Astrocyte of the spinal cord (primary cell): ENCODE data around the gene MYO1E.

Source experiments
- DNase-seq: peaks from one replicate; pipeline ENCODE4 v3.0.0; 2011; ENCODE audit warnings: low read depth, low spot score
- H3K4me3 ChIP-seq: 2 replicates; pipeline ENCODE4 v1.5.1; 2011; ENCODE audit warnings: low read depth, mild to moderate bottlenecking, low read length, moderate library complexity
- in situ Hi-C: cut with HindIII; loops from 2 replicates; pipeline ENCODE4 v1.10.0; 2017; ENCODE audit warnings: low sequenced_read_pairs
- TF ChIP-seq, protein P1 (sequence below): IDR thresholded peaks from 2 replicates; pipeline ENCODE4 v1.5.1; 2012; ENCODE audit warnings: low read depth, mild to moderate bottlenecking, low read length, inconsistent platforms

Gene MYO1E

DNA sequence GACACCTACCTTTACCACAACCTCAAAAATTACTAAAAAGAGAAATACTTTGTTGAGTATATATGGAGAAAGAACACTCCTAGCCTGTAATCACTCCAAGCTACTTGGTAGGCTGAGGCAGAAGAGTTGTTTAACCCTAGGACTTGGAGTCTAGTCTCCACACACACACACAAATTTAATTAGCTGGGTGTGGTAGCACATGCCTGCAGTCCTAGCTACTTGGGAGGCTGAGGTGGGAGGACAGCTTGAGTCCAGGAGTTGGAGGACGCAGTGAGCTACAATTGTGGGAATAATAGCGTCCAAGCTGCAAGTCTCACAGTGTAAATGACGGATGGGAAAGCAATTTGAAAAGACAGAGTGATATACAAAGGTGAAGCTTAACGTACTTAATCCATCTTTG, 115.5 kb downstream of the MYO1E start:
- in situ Hi-C loops = no loop called here
- TF ChIP-seq, protein P1, sequence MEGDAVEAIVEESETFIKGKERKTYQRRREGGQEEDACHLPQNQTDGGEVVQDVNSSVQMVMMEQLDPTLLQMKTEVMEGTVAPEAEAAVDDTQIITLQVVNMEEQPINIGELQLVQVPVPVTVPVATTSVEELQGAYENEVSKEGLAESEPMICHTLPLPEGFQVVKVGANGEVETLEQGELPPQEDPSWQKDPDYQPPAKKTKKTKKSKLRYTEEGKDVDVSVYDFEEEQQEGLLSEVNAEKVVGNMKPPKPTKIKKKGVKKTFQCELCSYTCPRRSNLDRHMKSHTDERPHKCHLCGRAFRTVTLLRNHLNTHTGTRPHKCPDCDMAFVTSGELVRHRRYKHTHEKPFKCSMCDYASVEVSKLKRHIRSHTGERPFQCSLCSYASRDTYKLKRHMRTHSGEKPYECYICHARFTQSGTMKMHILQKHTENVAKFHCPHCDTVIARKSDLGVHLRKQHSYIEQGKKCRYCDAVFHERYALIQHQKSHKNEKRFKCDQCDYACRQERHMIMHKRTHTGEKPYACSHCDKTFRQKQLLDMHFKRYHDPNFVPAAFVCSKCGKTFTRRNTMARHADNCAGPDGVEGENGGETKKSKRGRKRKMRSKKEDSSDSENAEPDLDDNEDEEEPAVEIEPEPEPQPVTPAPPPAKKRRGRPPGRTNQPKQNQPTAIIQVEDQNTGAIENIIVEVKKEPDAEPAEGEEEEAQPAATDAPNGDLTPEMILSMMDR = no peak
- DNase-seq = no peak
- no peak overlapping the region for H3K4me3 ChIP-seq

DNA sequence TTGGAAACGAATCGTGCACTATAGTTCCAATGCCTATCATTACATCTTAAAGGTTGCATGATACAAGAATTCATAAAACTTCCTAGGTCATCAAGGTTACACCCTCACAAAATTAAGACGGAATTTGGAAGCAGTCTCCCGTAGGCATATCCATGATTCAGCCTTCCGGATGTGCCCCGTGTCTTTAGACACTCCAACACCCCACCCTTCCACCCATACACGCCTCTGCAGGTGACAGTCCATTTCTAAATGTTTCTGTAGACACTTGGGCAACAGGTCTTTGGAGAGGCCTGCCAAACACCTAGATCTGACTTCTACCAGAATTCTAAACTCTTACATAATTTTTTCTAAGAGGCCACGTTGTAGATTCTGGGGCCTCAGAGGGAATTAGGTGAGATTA, 116.2 kb downstream of the MYO1E start:
- H3K4me3 ChIP-seq = no peak overlapping the region
- no peak for DNase-seq
- in situ Hi-C loops = no loop called here
- TF ChIP-seq, protein P1 = no peak

DNA sequence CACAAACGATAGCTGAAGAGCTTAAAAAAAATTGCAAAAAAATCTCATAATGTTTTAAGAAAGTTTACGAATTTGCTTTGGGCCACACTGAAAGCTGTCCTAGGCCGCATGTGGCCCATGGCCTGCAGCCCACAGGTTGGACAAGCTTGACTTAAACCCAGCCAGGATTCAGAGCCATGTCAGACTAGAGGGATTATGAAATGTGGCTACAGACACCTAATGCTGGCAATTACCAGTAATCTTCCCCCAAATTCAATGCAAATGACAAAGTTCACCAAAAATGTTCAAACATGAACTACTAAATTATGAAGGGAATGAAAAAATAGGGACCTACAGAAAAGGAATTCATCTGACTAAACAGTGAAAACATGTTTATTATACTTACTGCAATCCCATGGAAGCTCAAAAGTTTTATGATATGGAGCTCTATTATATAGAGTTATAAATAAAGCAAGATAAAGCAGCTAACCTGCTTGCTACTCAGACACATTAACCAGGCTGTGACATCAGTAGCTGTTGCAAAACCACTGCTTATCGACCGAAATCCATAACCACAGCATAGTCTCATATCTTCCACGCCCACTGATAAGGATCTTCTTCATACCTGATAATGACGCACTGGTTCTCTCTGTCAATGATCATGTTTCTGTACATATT, 116.9 kb downstream of the MYO1E start:
- DNase-seq = no peak
- TF ChIP-seq, protein P1 = no peak
- in situ Hi-C loops = no loop called here
- H3K4me3 ChIP-seq = no peak overlapping the region

DNA sequence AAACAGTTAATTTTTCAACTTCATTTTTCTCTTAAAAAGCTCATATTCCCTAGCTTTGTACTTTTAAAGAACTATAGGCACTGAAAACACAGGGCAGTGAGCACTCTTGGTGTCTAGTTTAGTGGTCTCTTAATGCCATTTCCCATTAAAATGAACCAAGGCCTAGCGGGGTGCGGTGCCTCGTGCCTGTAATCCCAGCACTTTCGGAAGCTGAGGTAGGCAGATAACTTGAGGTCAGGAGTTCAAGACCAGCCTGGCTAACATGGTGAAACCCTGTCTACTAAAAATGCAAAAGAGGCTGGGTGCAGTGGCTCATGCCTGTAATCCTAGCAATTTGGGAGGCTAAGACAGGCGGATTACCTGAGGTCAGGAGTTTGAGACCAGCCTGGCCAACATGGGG, 120.5 kb downstream of the MYO1E start:
- DNase-seq = no peak
- TF ChIP-seq, protein P1 = no peak
- no peak overlapping the region for H3K4me3 ChIP-seq
- in situ Hi-C loops = no loop called here

DNA sequence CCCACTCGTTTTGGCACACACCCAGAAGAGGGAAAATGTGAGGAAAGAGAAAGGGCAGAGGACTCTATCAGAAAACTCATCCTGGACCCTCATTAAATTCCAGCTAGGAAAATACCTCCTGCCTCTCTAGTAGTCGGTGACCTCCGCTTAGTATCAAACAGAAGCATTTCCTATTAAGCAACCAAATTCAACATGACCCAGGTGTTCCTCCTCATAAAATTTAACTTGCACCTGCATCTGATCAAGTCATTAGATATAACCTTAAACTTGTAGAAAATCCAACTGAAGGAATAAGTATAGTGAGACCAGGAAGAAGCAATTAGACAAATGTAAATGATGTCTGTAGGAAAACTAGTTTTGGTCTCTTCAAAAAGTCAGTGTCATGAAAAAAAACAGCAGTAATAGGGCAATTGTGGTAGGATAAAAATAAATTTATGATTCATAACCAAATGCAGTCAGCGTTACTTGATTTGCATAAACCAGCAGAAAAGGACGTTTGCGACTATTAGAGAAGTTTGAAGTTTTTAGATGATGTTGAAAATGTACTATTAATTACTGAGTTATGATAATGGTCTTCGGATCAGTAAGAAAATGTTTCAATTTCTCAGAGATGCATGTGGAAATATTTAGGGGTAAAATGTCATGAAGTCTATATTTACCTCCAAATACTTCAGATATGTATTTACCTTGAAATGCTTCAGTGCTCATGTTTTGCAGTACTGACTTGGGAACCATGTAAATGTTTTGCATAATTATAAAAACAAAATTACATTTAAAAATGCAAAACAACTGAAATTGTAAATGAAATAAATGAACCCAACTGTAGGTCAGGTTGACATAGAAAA, 121.4 kb downstream of the MYO1E start:
- TF ChIP-seq, protein P1 = no peak
- in situ Hi-C loops = no loop called here
- DNase-seq = no peak
- no peak overlapping the region for H3K4me3 ChIP-seq

DNA sequence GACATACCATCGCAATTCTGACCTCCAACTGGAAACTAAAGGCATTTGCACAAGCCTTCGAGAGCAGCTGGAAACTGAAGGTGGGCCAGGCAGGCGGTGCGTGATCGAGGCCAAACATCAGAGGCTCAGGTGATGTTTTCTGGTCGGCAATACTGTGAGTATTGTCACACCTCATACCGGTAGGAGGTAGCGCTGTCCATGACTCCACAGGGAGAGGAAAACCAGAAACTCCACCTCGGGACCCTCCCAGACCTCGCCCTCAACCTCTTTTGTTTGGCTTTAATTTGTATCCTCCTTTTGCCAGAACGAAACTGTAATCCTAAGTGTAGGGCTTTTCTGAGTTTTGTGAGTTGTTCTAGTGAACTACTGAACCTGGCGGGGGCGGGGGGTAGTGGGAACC, 122.4 kb downstream of the MYO1E start:
- no peak for DNase-seq
- in situ Hi-C loops = no loop called here
- H3K4me3 ChIP-seq = no peak overlapping the region
- TF ChIP-seq, protein P1 = no peak
